ENCODE data around the gene NSDHL.

Gene NSDHL

GRCh38 chrX:152897222-152898131 is 66.6 kb downstream of the NSDHL start, which contains the start of gene ZNF185:
ZNF185 (plus strand) TSS chrX:152898067; CDS start chrX:152914490, 16,423 bp downstream.
- TF ChIP-seq ZFP30 (CRISPR knock-in tag; IDR thresholded peaks at IDR 0.05) (no peak), PATZ1 (CRISPR knock-in tag; IDR thresholded peaks at IDR 0.05; ENCODE audit: borderline replicate concordance) (0 out of 2 replicates have a peak, but pooled peaks have one; percentile 18)
- peak; percentile 64 for ATAC-seq

GRCh38 chrX:152898442-152898841 is 67.6 kb downstream of the NSDHL start:
- no peak for TF ChIP-seq ESRRG (CRISPR knock-in tag; IDR thresholded peaks at IDR 0.05)
- ATAC-seq: no peak

GRCh38 chrX:152899111-152899873 is 68.4 kb downstream of the NSDHL start:
- ATAC-seq: no peak

GRCh38 chrX:152899874-152900719 is 69.2 kb downstream of the NSDHL start:
- no peak for ATAC-seq
- no peak for TF ChIP-seq ZNF8 (CRISPR knock-in tag; IDR thresholded peaks at IDR 0.05)
- TF ChIP-seq ZFP3 (CRISPR knock-in tag; IDR thresholded peaks at IDR 0.05): no peak
- no peak for TF ChIP-seq ZFP30 (CRISPR knock-in tag; IDR thresholded peaks at IDR 0.05)
- no peak for TF ChIP-seq PATZ1 (CRISPR knock-in tag; IDR thresholded peaks at IDR 0.05; ENCODE audit: borderline replicate concordance)
- TF ChIP-seq ARNTL (CRISPR knock-in tag; IDR thresholded peaks at IDR 0.05; ENCODE audit: borderline replicate concordance, low read depth): no peak
- no peak for TF ChIP-seq ZNF70 (CRISPR knock-in tag; IDR thresholded peaks at IDR 0.05)
- no peak for TF ChIP-seq PPARA (CRISPR knock-in tag; IDR thresholded peaks at IDR 0.05; ENCODE audit: borderline replicate concordance)
- no peak for TF ChIP-seq ZNF565 (CRISPR knock-in tag; conservative IDR thresholded peaks at IDR 0.05; ENCODE audit: low read depth)
- TF ChIP-seq TOX (CRISPR knock-in tag; IDR thresholded peaks at IDR 0.05; ENCODE audit: borderline replicate concordance): no peak
- TF ChIP-seq GLIS3 (CRISPR knock-in tag; IDR thresholded peaks at IDR 0.05): no peak
- TF ChIP-seq ISL1 (CRISPR knock-in tag; IDR thresholded peaks at IDR 0.05): no peak
- no peak for TF ChIP-seq ESRRG (CRISPR knock-in tag; IDR thresholded peaks at IDR 0.05)
- no peak for TF ChIP-seq CSDC2 (CRISPR knock-in tag; IDR thresholded peaks at IDR 0.05)
- TF ChIP-seq OSR1 (CRISPR knock-in tag; IDR thresholded peaks at IDR 0.05): no peak
- TF ChIP-seq CREB5 (CRISPR knock-in tag; IDR thresholded peaks at IDR 0.05; ENCODE audit: low read depth): no peak
- no peak for TF ChIP-seq TCF4 (CRISPR knock-in tag; IDR thresholded peaks at IDR 0.05; ENCODE audit: borderline replicate concordance)
- no peak for TF ChIP-seq RARB (CRISPR knock-in tag; IDR thresholded peaks at IDR 0.05)
- TF ChIP-seq CSRNP3 (CRISPR knock-in tag; IDR thresholded peaks at IDR 0.05): no peak
- no peak for TF ChIP-seq SNAI2 (CRISPR knock-in tag; IDR thresholded peaks at IDR 0.05)
- TF ChIP-seq BACH2 (CRISPR knock-in tag; IDR thresholded peaks at IDR 0.05; ENCODE audit: borderline replicate concordance): no peak

More at GRCh38 chrX:152899111-152899873, 68.4 kb downstream of the NSDHL start:
- TF ChIP-seq ZNF8 (CRISPR knock-in tag; IDR thresholded peaks at IDR 0.05): no peak
- no peak for TF ChIP-seq ZC3H10 (CRISPR knock-in tag; IDR thresholded peaks at IDR 0.05)
- no peak for TF ChIP-seq ARNTL (CRISPR knock-in tag; IDR thresholded peaks at IDR 0.05; ENCODE audit: borderline replicate concordance, low read depth)
- TF ChIP-seq GLIS3 (CRISPR knock-in tag; IDR thresholded peaks at IDR 0.05): no peak
- TF ChIP-seq ISL1 (CRISPR knock-in tag; IDR thresholded peaks at IDR 0.05): no peak

All from SK-N-SH treated with all-trans-retinoic acid at 6 μM for 48 hours (cell line).